HG03095 (cell line): ENCODE data around the gene MTFMT.
A peak's percentile ranks its signal among the peaks of the same experiment; 100 is the strongest.

Experiments
- ATAC-seq: cut with Tn5 transposase; IDR thresholded peaks from one replicate; pipeline ENCODE4 v1.9.1; 2021; ENCODE audit warnings: moderate library complexity; ENCODE audit not compliant: unreplicated experiment

The MTFMT gene

GRCh38 chr15:64989416-64990167 lies 39.8 kb downstream of the MTFMT start, which contains the start of gene SPG21:
TSS of gene SPG21 (minus strand) at chr15:64989914. CDS start at chr15:64983569, 6,345 bp downstream.
- ATAC-seq: peak; percentile 93

DNA sequence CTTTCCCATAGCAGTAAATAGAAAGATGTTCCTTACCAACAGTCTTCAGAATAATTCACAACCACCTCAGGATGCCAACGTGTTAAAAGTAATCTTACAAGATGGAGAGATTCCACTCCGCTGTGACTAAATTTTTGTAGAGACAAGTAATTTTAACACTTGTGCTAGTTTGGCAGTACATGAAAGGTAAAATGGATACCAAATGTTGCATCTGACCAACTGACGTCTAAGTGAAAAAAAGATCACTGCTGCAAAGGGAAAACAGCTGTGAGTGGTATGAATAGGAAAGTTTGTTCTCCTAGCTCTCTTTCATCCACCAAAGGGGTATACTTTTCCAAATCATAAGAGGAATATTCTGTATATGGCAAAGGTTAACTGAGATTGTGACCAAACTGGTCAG lies 42.3 kb downstream of the MTFMT start:
- ATAC-seq: no peak

- no peak for ATAC-seq
Observed at GRCh38 chr15:64985366-64986033, 43.9 kb downstream of the MTFMT start.

- no peak for ATAC-seq
Observed at GRCh38 chr15:64982472-64982871, 47.0 kb downstream of the MTFMT start.

GRCh38 chr15:64981812-64982431 lies 47.5 kb downstream of the MTFMT start:
- ATAC-seq: no peak

DNA sequence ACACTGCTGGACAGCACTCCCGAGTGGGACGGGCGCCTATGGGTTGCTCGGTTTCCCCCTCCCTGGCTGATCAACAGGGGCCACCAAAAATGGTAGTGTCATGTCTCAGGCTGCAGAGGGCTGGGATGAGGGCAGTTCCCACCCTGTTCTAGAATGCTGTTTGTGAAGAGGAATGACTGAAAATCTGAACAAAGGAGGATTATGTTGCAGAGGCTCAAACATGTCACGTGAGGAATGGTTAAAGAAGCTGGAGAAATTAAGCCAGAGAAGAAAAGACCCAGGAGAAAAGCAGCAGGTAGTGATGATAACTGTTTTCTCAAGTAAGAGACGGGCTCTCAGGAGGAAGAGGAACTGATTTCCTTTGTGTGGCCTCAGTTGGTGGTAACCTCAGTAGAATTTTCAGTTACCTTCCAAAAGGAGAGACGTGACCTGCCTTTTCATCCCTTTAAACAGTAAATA lies 50.2 kb downstream of the MTFMT start:
- no peak for ATAC-seq

DNA sequence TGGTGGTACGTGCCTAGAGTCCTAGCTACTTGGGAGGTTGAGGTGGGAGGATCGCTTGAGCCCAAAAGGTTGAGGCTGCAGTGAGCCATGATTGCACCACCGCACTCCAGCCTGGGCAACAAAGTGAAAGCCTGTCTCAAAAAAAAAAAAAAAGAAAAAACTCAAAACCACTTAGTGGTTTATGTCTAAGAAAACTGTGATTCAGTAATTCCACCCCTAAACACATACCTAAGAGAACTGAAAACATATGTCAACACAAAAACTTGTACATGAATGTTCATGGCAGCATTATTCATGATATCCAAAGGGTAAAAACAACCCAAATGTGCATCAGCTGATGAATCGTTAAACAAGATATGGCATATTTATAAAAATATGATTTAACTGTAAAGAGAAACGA lies 54.0 kb downstream of the MTFMT start:
- ATAC-seq: no peak

DNA sequence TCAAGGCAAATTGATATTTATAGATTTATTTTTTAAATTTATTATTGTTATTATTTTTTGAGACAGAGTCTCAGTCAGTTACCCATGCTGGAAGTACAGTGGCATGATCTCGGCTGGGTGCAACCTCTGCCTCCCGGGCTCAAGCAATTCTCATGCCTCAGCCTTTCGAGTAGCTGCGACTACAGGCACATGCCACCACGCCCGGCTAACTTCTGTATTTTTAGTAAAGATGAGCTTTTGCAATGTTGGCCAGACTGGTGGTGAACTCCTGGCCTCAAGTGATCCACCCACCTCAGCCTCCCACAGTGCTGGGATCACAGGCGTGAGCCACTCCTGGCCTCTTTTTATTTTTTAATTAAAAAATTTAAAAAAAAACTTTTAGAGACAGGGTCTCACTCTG lies 58.7 kb downstream of the MTFMT start:
- ATAC-seq: no peak

DNA sequence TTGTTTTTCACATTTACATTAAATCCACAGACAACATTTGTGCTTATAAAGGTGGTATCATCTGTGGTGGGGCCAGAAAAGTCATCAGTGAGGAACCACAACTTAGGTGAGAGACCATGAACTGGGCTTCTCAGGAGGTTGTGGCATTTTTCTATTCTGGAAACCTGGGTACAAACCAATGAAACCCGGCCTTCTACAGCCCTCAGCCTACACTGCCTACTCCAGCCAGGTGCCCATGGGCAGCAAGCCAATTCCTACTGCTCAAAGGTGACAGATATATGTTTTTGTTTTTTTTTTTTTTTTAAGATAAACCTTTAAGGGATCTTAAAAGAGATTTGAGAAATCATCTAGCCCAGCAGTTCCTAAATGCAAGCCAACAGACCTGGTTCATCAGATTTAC lies 60.0 kb downstream of the MTFMT start:
- no peak for ATAC-seq

GRCh38 chr15:64961013-64961412 lies 68.4 kb downstream of the MTFMT start:
- ATAC-seq: no peak

- no peak for ATAC-seq
Observed at GRCh38 chr15:64960153-64960552, 69.3 kb downstream of the MTFMT start.

DNA sequence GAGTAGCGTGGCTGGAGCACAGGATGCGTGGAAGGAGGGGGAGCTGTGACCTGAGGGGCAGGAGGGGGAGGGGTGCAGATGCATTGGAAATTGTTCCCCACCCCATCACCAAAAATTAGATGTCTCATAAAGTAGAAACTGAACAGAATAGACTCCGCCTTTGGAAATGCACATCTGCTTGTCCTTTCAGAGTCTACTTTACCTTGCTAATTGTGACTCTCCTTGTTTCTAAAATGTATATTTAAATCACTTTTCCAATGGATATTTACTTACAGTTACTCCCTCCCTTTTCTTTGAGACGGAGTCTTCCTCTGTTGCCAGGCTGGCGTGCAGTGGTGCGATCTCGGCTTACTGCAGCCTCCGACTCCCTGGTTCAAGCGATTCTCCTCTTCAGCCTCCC lies 70.3 kb downstream of the MTFMT start:
- ATAC-seq: no peak

GRCh38 chr15:64954395-64954794 lies 75.0 kb downstream of the MTFMT start:
- ATAC-seq: no peak

GRCh38 chr15:64951777-64952418 lies 77.5 kb downstream of the MTFMT start:
- no peak for ATAC-seq
